ENCODE results near the gene CDH22. TPM values are rescaled to one million over a fixed set of nuclear protein-coding genes. Genes with fewer than 3 reads are reported as not detected.

The CDH22 gene
- total RNA-seq, 2 donors from 2014 or later = 0.12 to 0.13 TPM

DNA sequence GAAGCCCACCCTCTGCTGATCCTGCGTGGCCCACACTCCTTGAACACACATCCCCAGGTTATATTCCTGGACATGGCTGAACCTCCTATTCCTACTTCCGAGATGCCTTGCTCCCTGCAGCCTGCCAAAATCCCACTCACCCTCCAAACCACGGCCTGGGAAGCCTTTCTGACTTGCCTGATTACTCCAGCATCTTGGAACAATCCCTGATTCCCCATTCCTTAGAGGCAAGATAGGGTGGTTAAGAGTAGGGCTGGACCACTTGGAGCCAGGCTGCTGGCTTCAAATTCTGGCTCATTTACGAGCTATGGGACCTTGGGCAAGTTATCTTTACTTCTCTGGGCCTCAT, 45.9 kb upstream of the CDH22 start:
- H3K9ac ChIP-seq (ENCODE audit: low read depth in 2 of 2, low read length in 2 of 2) = no peak overlapping the region
- H3K4me1 ChIP-seq = no peaks in the 10 kb centered on the region
- intact Hi-C loops (cut with DNase I) = no loop called here
- no peaks in the 10 kb centered on the region for H3K9me3 ChIP-seq
- H3K27ac ChIP-seq = no peak overlapping the region
- H3K36me3 ChIP-seq = no peaks in the 10 kb centered on the region
- no peak for DNase-seq
- no peak for TF ChIP-seq CTCF (IDR thresholded peaks at IDR 0.05)
- no peak overlapping the region for H3K4me3 ChIP-seq
- no peaks in the 10 kb centered on the region for H3K27me3 ChIP-seq

DNA sequence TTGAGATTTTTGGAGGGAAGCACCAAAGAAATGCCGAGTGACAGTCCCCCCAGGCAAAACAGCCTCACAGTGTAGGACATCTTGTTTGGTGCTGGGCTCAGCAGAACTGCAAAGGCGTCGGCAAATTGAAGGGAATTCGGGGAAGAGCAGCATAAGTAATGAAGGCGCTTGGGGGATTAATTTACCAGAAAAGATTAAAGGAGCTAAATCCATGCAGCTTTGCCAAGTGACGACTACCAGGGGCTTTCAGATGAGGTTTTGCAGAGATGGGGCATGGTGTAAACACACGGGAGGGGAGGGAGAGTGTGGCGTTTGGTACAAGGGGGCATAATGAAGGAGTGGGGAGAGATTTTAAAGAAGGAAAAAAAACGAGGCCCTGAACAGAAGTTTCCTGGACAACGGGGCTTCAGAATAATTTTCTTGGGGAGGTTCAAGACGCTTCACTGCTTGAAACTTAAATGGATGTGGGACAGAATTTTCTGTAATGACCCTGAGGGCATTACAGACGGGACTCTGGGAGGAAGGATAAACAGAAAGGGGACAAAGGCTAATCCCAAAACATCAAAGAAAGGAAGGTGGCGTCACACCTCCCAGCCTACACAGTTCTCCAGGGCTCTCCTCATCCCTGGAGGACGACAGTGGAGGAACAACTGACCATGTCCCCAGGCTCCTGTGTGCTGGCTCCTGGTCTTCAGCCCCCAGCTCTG, 45.4 kb upstream of the CDH22 start:
- H3K9ac ChIP-seq (ENCODE audit: low read depth in 2 of 2, low read length in 2 of 2) = no peak overlapping the region
- no peaks in the 10 kb centered on the region for H3K9me3 ChIP-seq
- no peaks in the 10 kb centered on the region for H3K36me3 ChIP-seq
- TF ChIP-seq CTCF (IDR thresholded peaks at IDR 0.05) = no peak
- no peak overlapping the region for H3K27ac ChIP-seq
- H3K4me3 ChIP-seq = no peak overlapping the region
- intact Hi-C loops (cut with DNase I) = no loop called here
- H3K4me1 ChIP-seq = no peaks in the 10 kb centered on the region
- DNase-seq = no peak
- no peaks in the 10 kb centered on the region for H3K27me3 ChIP-seq

DNA sequence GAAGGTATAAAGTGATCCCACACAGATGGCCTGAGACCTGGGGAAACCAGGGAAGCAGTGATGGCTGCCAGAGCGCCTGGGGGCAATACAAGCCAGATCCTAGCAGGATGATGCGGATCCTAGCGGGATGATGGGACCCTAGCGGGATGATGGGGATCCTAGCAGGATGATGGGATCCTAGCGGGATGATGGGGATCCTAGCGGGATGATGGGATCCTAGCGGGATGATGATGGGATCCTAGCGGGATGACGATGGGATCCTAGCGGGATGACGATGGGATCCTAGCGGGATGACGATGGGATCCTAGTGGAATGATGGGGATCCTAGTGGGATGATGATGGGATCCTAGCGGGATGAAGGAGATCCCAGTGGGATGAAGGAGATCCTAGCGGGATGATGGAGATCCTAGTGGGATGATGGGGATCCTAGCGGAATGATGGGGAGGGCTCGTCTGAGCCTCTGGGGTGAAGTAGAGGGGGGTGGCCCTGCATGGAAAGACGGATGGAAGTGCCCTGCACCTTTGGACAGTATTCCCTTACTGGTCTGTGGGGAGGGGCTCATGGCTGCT, 44.2 kb upstream of the CDH22 start:
- no peaks in the 10 kb centered on the region for H3K36me3 ChIP-seq
- intact Hi-C loops (cut with DNase I) = no loop called here

GRCh38 chr20:46351357-46352058, 43.2 kb upstream of the CDH22 start:
- H3K4me1 ChIP-seq = no peaks in the 10 kb centered on the region
- no peak for DNase-seq
- H3K27ac ChIP-seq = no peak overlapping the region
- H3K9me3 ChIP-seq = no peaks in the 10 kb centered on the region
- H3K9ac ChIP-seq (ENCODE audit: low read depth in 2 of 2, low read length in 2 of 2) = no peak overlapping the region
- H3K27me3 ChIP-seq = no peaks in the 10 kb centered on the region
- no peak overlapping the region for H3K4me3 ChIP-seq
- no peaks in the 10 kb centered on the region for H3K36me3 ChIP-seq
- TF ChIP-seq CTCF (IDR thresholded peaks at IDR 0.05) = no peak
- intact Hi-C loops (cut with DNase I) = no loop called here

More for the DNA sequence above, 44.2 kb upstream of the CDH22 start:
- Histone ChIP-seq H3K27me3 (no peaks in the 10 kb centered on the region), H3K4me3 (no peak overlapping the region), H3K9ac (ENCODE audit: low read depth in 2 of 2, low read length in 2 of 2) (no peak overlapping the region), H3K27ac (no peak overlapping the region), H3K9me3 (no peaks in the 10 kb centered on the region), H3K4me1 (no peaks in the 10 kb centered on the region)
- no peak for TF ChIP-seq CTCF (IDR thresholded peaks at IDR 0.05)
- no peak for DNase-seq

GRCh38 chr20:46350986-46351267, 42.6 kb upstream of the CDH22 start:
- Histone ChIP-seq H3K9me3 (no peaks in the 10 kb centered on the region), H3K4me3 (no peak overlapping the region), H3K4me1 (no peaks in the 10 kb centered on the region), H3K36me3 (no peaks in the 10 kb centered on the region), H3K27me3 (no peaks in the 10 kb centered on the region), H3K27ac (no peak overlapping the region), H3K9ac (ENCODE audit: low read depth in 2 of 2, low read length in 2 of 2) (no peak overlapping the region)
- TF ChIP-seq CTCF (IDR thresholded peaks at IDR 0.05) = no peak
- DNase-seq = no peak
- intact Hi-C loops (cut with DNase I) = no loop called here

Measured in colonic mucosa (tissue), 4 donors.